Heart left ventricle (tissue), 13 donors: ENCODE results near the gene PACSIN2.

Experiments
- POLR2A ChIP-seq, 2 donors: fragments of 450-650 bp; IDR thresholded peaks; one replicate each; pipeline ENCODE4 v1.6.1; 2017; ENCODE audit warnings: antibody characterized with exemption in 2 of 2, mild to moderate bottlenecking in 2 of 2, moderate library complexity in 2 of 2
- TF ChIP-seq, protein P1 (sequence below), 12 donors: fragments of 200-600 bp; sonication (generic) in 4 of 12; IDR thresholded peaks; one replicate each; pipeline versions ENCODE4 v1.5.0 to v1.8.0; 2018 to 2022; ENCODE audit warnings: antibody characterized with exemption in 12 of 12, mild to moderate bottlenecking in 5 of 12
- donor health status: ischemic (EF 13 %, LVEDD 7.1; RV severe dilation, severe dysfunction).
- donor health status: DM: no; HTN: yes; CAD: no.
- donor health status: DM: no; HTN: no; CAD: no.
- donor health status: ischemic (EF 25% LVEDD 6.9; RV normal size, moderate dysfunction).
- donor health status: ischemic (EF 25% LVEDD 5.7; RV mildly dilated, moderate dysfunction).
- donor health status: ischemic (EF 35%, LVEDD 5.7; RV mildly dilated, moderate dysfunction).
- donor health status: nonischemic (EF 11% LVEDD 7.7; RV severe dilation, severe dysfunction).
- donor health status: DM: yes; HTN: yes; CAD: no.
- donor health status: PGD.
- donor health status: ischemic (EF 29% LVEDD 5.4; RV normal size, mild dysfunction).
- donor health status: nonischemic (EF 23%, LVEDD 6.1; RV moderate dilation, normal function).

DNA sequence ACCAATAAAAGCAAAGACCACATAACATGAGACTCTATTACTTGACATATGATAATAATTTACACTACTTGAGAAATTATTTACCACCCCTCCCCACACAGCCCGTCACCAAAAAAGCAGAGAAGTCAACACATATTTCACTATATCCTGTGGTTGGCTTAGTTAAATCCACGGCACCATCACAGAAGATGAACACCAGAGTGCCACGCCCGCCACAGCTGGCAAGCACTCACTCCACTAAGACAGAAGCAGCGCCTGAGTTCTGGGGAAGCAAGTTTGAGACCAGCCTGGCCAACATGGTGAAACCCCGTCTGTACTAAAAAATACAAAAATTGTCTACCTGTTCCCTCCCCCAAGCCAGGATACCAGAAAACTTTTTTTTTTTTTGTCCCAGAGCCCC lies 53.1 kb downstream of the PACSIN2 start:
- TF ChIP-seq, protein P1, sequence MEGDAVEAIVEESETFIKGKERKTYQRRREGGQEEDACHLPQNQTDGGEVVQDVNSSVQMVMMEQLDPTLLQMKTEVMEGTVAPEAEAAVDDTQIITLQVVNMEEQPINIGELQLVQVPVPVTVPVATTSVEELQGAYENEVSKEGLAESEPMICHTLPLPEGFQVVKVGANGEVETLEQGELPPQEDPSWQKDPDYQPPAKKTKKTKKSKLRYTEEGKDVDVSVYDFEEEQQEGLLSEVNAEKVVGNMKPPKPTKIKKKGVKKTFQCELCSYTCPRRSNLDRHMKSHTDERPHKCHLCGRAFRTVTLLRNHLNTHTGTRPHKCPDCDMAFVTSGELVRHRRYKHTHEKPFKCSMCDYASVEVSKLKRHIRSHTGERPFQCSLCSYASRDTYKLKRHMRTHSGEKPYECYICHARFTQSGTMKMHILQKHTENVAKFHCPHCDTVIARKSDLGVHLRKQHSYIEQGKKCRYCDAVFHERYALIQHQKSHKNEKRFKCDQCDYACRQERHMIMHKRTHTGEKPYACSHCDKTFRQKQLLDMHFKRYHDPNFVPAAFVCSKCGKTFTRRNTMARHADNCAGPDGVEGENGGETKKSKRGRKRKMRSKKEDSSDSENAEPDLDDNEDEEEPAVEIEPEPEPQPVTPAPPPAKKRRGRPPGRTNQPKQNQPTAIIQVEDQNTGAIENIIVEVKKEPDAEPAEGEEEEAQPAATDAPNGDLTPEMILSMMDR (IDR thresholded peaks at IDR 0.05): no peak
- no peak for TF ChIP-seq POLR2A (IDR thresholded peaks at IDR 0.05)
